ENCODE data around the gene TBX21.

Gene TBX21

DNA sequence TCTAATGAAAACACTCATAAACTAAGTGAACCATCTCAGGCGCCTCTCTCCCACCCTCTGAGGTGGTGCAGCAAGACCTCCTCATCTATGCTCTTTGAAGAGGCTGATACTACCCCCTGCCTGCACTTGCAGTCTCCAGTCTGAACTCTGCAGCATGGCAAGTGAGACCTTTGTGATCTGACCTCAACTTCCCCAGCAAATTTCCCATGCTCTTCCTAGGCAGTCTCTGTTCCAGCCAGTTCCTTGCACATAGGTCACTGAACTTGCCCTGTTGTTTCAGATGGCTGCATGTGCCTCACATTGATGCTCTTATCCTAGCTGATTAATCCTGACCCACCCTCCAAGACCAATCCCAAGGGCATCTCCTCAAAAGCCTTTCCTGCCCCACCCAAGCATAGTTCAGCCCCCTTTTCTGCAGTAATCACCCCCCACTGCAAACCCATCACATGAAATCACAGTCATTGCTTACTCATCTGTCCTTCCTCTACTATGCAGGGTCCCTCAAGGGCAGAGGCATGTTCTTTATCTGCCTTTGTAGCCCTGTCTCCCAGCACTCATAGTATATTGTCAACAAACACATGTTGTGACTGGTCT, 42.0 kb downstream of the TBX21 start:
- no peak for DNase-seq

DNA sequence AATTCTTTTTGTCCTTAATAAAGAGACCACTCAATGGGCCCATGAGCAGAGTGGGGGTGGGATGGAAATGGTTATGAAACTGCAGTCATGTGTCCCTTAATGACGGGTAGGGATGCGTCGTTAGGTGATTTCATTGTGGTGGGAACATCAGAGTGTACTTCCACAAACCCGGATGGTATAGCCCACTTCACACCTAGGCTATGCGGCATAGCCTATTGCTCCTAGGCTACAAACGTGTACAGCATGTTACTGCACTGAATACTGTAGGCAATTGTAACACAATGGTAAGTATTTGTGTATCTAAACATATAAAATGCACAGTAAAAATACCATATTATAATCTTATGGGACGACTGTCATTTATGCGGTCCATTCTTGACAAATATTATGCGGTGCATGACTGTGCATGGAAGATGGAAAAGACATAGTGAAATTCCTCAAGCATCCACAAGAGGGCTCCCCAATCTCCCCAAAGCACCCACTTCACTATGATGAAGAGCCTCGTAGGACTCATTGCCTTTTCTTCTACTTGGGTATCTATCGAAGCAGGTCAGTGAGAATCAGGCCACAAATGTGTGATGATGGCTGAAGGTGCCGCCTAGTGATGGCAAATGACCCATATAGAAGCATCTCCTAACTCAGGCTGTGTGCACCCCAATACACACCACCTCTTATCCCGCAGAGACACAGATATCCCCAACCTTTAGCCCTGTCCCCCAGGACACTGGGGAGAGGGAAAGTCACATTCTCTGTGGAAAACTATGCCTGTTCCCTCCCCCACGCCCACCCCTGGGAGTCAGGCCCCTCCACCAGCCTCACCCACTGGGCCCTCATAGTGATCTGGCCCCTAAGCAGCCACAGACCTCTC, 43.5 kb downstream of the TBX21 start:
- peak; percentile 14 for DNase-seq

DNA sequence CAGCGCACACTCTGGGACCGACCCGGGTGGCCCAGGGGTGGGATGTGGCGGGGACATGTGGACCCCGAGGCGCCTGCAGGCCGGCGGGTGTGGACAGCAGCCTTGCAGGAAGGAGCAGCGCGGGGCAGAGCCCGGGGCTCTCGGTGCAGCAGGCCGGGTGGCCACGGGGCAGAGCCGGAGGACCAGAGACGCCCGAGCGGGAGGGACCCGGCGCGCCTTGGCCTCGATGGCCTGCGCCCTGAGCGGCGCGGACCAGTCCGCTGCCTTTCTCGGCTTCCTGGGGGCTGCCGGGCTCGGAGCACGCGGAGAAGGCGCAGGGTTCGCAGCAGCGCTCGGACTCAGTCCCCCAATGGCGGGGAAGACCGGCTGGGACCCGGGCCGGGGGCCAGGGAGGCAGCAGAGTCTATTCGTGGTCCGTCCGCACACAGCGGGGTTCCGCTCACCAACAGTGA, 45.2 kb downstream of the TBX21 start:
- DNase-seq = no peak

DNA sequence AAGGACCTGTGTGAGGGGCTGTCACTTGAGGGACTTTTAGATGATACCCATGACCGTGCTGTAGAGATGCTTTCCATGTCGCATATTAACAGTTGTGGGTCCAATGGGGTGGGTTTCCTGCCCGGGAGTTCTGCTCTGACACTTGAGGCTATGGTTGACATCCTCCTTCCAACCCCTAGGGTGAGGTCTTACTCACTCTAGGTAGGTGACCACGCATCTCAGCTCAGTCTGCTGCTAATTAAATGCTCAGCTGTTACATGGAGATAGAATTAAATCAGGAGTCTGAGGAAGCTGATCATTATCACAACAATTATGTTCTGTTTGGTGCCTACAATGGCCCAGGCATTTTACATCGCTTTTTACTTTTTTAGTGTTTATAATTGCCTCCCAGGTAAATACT, 48.4 kb downstream of the TBX21 start:
- DNase-seq = no peak

DNA sequence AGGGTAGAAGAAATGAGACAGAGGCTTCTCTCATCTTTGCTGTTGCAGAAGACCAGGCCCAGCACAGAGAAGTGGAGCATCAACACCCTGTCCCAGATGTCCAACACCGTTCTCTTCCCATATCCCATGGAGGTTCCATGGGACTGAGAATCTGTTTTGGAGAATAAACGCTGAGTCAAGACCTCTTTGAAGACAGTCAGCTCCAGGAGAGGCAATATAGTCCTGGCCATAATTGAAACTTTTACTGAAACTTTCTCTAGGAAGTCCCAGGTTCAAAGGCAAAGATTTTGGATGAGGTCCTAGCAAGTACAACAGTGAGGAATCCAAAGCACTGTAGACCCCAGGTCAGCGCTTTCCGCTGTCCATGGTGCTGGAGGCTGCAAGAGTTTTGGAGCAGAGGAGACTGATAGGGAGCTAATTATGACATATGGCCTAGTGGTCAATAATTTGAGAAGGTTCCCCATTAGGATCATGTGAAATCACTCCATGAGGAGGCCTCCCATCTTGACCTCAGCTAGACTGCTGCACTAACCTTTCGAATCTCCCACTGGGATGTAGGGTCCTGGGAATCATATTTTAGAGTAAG, 52.6 kb downstream of the TBX21 start:
- no peak for DNase-seq

DNA sequence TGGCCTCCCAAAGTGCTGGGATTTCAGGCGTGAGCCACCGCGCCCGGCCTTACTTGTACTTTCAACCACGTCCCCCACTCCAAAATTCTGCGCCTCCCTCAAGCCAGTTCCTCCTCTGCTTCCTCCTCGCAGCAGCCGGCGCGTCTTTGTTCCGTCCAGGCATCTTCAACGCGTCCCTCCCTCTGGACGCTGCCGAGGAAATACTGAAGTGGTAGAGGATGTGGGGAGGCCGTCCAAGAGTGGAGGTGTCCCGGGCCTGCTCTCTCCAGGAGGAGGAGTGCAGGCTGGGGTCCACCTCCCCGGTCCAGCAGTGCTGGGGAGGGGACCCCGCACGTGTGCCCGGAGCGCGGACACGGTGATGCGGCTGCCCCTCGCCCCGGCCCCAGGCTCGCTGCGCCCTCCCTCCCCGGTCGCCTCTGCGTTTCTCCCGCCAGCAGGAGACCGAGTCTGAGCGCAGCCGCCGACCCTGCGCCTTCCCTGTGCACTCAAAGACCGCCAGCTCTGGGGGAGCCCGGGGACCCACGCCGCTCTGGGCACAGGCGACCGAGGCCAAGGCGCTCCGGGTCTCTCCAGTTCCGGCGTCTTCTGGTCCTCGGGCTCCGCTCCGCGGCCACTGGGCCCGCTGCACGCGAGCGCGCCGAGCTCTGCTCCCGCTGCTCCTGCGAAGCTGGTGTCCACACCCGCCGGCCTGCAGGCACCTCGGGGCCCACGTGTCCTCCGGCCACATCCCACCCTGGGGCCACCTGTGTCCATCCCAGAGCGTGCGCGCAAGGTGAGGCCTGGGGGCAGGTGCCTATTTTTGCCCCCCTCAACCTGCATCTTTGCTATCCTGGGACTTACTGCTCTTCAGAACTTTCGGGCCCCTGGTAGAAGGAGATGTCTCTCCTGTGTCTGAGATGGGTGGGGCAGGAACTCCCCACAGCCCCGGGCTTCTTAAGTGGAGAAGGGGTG, 56.9 kb downstream of the TBX21 start:
- no peak for DNase-seq

DNA sequence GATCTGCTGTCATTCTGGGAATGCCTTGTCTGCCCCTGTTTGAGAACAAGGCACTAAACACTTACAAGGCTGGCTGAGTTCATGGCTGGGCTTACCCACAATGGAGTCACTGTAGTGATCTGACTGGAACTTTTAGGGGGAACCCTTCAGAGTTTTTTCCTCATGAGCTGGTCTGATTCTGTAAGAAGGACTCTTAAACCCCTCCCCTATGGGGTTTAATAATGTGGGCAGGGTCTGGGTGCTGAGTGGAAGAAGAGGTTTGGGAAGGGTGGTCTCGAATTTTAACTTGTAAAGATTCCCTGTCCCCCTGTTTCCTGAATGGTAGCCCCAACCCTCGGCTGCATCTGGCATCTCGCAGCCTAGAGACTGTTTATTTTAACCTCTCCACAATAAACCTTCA, 58.0 kb downstream of the TBX21 start:
- DNase-seq = no peak

DNA sequence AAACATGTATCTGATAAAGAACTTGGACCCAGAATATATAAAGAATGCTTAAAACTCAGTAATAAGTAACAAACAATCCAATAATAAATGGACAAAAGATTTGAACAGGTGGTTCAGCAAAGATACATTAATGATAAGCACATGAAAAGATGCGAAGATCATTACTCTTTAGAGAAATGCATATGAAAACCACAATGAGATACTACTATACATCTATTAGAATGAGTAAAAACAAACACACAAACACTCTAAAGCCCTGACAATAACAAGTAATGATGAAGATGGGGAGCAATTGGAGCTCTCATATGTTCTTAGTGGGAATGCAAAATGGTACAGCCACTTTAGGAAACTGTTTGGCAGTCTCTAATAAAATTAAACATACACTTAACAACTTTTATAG, 59.4 kb downstream of the TBX21 start:
- no peak for DNase-seq

DNA sequence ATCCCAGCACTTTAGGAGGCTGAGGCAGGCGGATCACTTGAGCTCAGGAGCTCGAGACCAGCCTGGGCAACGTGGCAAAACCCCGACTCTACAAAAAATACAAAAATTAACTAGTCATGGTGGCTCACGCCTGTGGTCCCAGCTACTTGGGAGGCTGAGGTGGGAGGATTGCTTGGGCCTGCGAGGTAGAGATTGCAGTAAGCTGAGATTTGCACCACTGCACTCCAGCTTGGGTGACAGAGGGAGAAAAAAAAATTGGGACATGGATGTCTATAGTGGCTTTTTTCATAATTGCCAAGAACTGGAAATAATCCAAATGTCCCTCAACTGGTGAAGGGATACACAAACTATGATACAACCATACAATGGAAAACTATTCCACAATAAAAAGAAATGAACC, 59.9 kb downstream of the TBX21 start:
- no peak for DNase-seq

All from GDM1 (cell line).